Caco-2 (cell line): ENCODE results near the gene NKD1. TPM values are rescaled to one million over a fixed set of nuclear protein-coding genes. Genes with fewer than 3 reads are reported as not detected.

Experiments
- BruUV-seq: library from RNA; stranded (reverse); fragments of 400-500 nt; replicated peaks from 2 replicates; lab custom pipeline; 2021; lab: Mats Ljungman, UMichigan
- CTCF ChIA-PET: fragments of 300-600 bp; sonication (Branson Sonifier 250); formaldehyde crosslinking; loops from one replicate; lab custom pipeline; 2022; ENCODE audit warnings: antibody characterized with exemption; lab: Charles Lee
- POLR2A ChIA-PET: fragments of 300-600 bp; sonication (Branson Sonifier 250); formaldehyde crosslinking; loops from one replicate; lab custom pipeline; 2022; ENCODE audit warnings: antibody characterized with exemption; lab: Charles Lee
- DNase-seq, 2 experiments: peaks; one replicate each; pipeline versions ENCODE4 v3.0.0 to v3.0.0-alpha.2; 2020 to 2022
- H3K27me3 ChIP-seq: replicated peaks from 2 replicates; pipeline ENCODE4 v1.6.0; 2011; ENCODE audit warnings: low read length; ENCODE audit not compliant: control insufficient read depth, insufficient read depth
- H3K36me3 ChIP-seq: 2 replicates; pipeline ENCODE4 v1.5.1; 2011; ENCODE audit warnings: low read length; ENCODE audit not compliant: control insufficient read depth, insufficient read depth
- H3K4me1 ChIP-seq: fragments of 250-450 bp; sonication (Bioruptor Pico); 2 replicates; pipeline ENCODE4 v1.5.1; 2020; ENCODE audit warnings: mild to moderate bottlenecking
- H3K4me3 ChIP-seq: 2 replicates; pipeline ENCODE4 v1.5.1; 2011; ENCODE audit warnings: low read depth, mild to moderate bottlenecking, control low read depth, low read length
- H3K9me3 ChIP-seq: fragments of 250-450 bp; sonication (Bioruptor Pico); 2 replicates; pipeline ENCODE4 v1.5.1; 2020; ENCODE audit warnings: mild to moderate bottlenecking, moderate library complexity
- H3K27ac Mint-ChIP-seq: one replicate; pipeline ENCODE4 v1.8.0; 2022; ENCODE audit warnings: mixed read lengths; ENCODE audit not compliant: unreplicated experiment
- H3K27me3 Mint-ChIP-seq: one replicate; pipeline ENCODE4 v1.8.0; 2022; ENCODE audit warnings: mixed read lengths; ENCODE audit not compliant: insufficient read depth, unreplicated experiment
- H3K36me3 Mint-ChIP-seq: one replicate; pipeline ENCODE4 v1.8.0; 2022; ENCODE audit warnings: mild to moderate bottlenecking, mixed read lengths; ENCODE audit not compliant: insufficient read depth, unreplicated experiment
- H3K4me1 Mint-ChIP-seq: one replicate; pipeline ENCODE4 v1.8.0; 2022; ENCODE audit warnings: low read depth, mixed read lengths; ENCODE audit not compliant: unreplicated experiment
- H3K4me3 Mint-ChIP-seq: one replicate; pipeline ENCODE4 v1.8.0; 2022; ENCODE audit warnings: mild to moderate bottlenecking, moderate library complexity, mixed read lengths; ENCODE audit not compliant: unreplicated experiment
- H3K9me3 Mint-ChIP-seq: one replicate; pipeline ENCODE4 v1.8.0; 2022; ENCODE audit warnings: mixed read lengths; ENCODE audit not compliant: unreplicated experiment
- CTCF ChIP-seq, 2 experiments: fragments of 200-600 bp in 1 of 2; IDR thresholded peaks; 1 replicate in 1 of 2; 2 replicates in 1 of 2; pipeline versions ENCODE4 v1.5.1 to v1.8.0; 2011 to 2022; ENCODE audit warnings: antibody characterized with exemption in 1 of 2, control low read depth in 1 of 2, inconsistent platforms in 1 of 2, low read depth in 1 of 2, low read length in 1 of 2, mild to moderate bottlenecking in 1 of 2, moderate library complexity in 1 of 2; ENCODE audit not compliant: insufficient read depth in 1 of 2, severe bottlenecking in 1 of 2, unreplicated experiment in 1 of 2
- intact Hi-C: fragments of 100-400 bp; cut with micrococcal nuclease; formaldehyde crosslinking; loops from one replicate; pipeline ENCODE4 v1.10.0; 2022; ENCODE audit not compliant: unreplicated experiment
- total RNA-seq: library from RNA; stranded (reverse); gene quantifications from 2 replicates; pipeline ENCODE4 v1.2.3, GENCODE V29; 2022

The NKD1 gene
- total RNA-seq, 1 experiment from 2014 or later, result 54.9 TPM

- no peaks in the 10 kb centered on the region for H3K27me3 ChIP-seq
- H3K4me1 Mint-ChIP-seq, result no peaks in the 10 kb centered on the region
- H3K27me3 Mint-ChIP-seq, result no peaks in the 10 kb centered on the region
- ChIA-PET CTCF (interaction anchor here (1.4 to 1.9 kb wide), 2 partner anchors 195 to 237 kb away, joined by 4 to 7 read pairs; no protein-coding TSS in a partner anchor), POLR2A (no interaction called here)
- no peak overlapping the region for H3K4me3 ChIP-seq
- no TSS peak for BruUV-seq
- intact Hi-C loops, result no loop called here
- no peak overlapping the region for H3K4me3 Mint-ChIP-seq
- H3K36me3 ChIP-seq, result no peaks in the 10 kb centered on the region
- peaks cover 24% of the 10 kb centered on the region for H3K36me3 Mint-ChIP-seq
- no peak for DNase-seq
- H3K9me3 Mint-ChIP-seq, result no peaks in the 10 kb centered on the region
- no peaks in the 10 kb centered on the region for H3K9me3 ChIP-seq
- TF ChIP-seq CTCF (IDR thresholded peaks at IDR 0.05; ENCODE audit: insufficient read depth in 1 of 2, low read depth in 1 of 2, low read length in 1 of 2, severe bottlenecking in 1 of 2, unreplicated experiment in 1 of 2), result no peak
- H3K27ac Mint-ChIP-seq, result peak overlapping the region; percentile 7
- H3K4me1 ChIP-seq, result peaks cover 8% of the 10 kb centered on the region; the same call in 1 of the 2 replicates
These were observed 63.2 kb downstream of the NKD1 start for GRCh38 chr16:50611332-50611934.

GRCh38 chr16:50611995-50612848, 64.0 kb downstream of the NKD1 start:
- H3K27me3 ChIP-seq, result no peaks in the 10 kb centered on the region
- H3K4me3 ChIP-seq, result no peak overlapping the region
- H3K4me1 Mint-ChIP-seq, result no peaks in the 10 kb centered on the region

More at GRCh38 chr16:50611995-50612848, 64.0 kb downstream of the NKD1 start:
- CTCF ChIA-PET, result interaction anchor here (1.9 kb wide), 1 partner anchor 194 kb away, joined by 7 read pairs; no protein-coding TSS in a partner anchor
- H3K4me1 ChIP-seq, result peaks cover 8% of the 10 kb centered on the region; the same call in 1 of the 2 replicates
- no peaks in the 10 kb centered on the region; the same call in 1 of the 2 replicates for H3K36me3 ChIP-seq
- no peak overlapping the region for H3K4me3 Mint-ChIP-seq
- H3K27ac Mint-ChIP-seq, result peak overlapping the region; percentile 7
- intact Hi-C loops, result no loop called here
- POLR2A ChIA-PET, result no interaction called here
- TF ChIP-seq CTCF (IDR thresholded peaks at IDR 0.05; ENCODE audit: insufficient read depth in 1 of 2, low read depth in 1 of 2, low read length in 1 of 2, severe bottlenecking in 1 of 2, unreplicated experiment in 1 of 2), result no peak
- DNase-seq, result no peak
- H3K27me3 Mint-ChIP-seq, result no peaks in the 10 kb centered on the region
- peaks cover 21% of the 10 kb centered on the region for H3K36me3 Mint-ChIP-seq
- no peaks in the 10 kb centered on the region for H3K9me3 ChIP-seq
- H3K9me3 Mint-ChIP-seq, result no peaks in the 10 kb centered on the region
- no TSS peak for BruUV-seq
